IMR-90 (cell line): ENCODE results near the gene TUBGCP2. TPM values are rescaled to one million over a fixed set of nuclear protein-coding genes. Genes with fewer than 3 reads are reported as not detected.

Experiments used
- ATAC-seq: fragments of 200-7000 bp; cut with Tn5 transposase; 2 replicates; pipeline ENCODE4 v1.9.1; 2020; ENCODE audit warnings: low read depth, mild to moderate bottlenecking, moderate library complexity
- BruUV-seq: library from RNA; stranded (reverse); fragments of 400-500 nt; replicated peaks from 2 replicates; lab custom pipeline; 2021; lab: Mats Ljungman, UMichigan
- CTCF ChIA-PET: fragments of 300-600 bp; formaldehyde crosslinking; extraction: SDS; loops from one replicate; lab custom pipeline; 2021; ENCODE audit warnings: antibody characterized with exemption; lab: Yijun Ruan, JAX
- POLR2A ChIA-PET: fragments of 300-600 bp; sonication (Branson Sonifier 250); formaldehyde crosslinking; loops from one replicate; lab custom pipeline; 2022; ENCODE audit warnings: antibody characterized with exemption; ENCODE audit not compliant: unreplicated experiment; lab: Charles Lee
- DNase-seq: peaks from one replicate; pipeline ENCODE4 v3.0.0; 2013
- H2AFZ ChIP-seq: replicated peaks from 2 replicates; pipeline ENCODE3; 2013; ENCODE audit warnings: low read length, mild to moderate bottlenecking; ENCODE audit not compliant: poor library complexity
- H2AK5ac ChIP-seq: 2 replicates; pipeline ENCODE4 v1.6.1; 2013; ENCODE audit warnings: low read depth, low read length, inconsistent platforms
- H2AK9ac ChIP-seq: replicated peaks from 2 replicates; pipeline ENCODE3; 2013; ENCODE audit warnings: mild to moderate bottlenecking, low read depth, low read length, moderate library complexity; ENCODE audit not compliant: poor library complexity
- H2BK120ac ChIP-seq: 2 replicates; pipeline ENCODE4 v1.6.1; 2013; ENCODE audit warnings: low read depth, low read length, inconsistent platforms
- H2BK15ac ChIP-seq: 3 replicates; pipeline ENCODE4 v1.6.1; 2013; ENCODE audit warnings: low read depth, low read length, inconsistent platforms
- H2BK20ac ChIP-seq: 2 replicates; pipeline ENCODE4 v1.6.1; 2013; ENCODE audit warnings: low read depth, mild to moderate bottlenecking, inconsistent platforms, low read length, moderate library complexity
- H2BK5ac ChIP-seq: 2 replicates; pipeline ENCODE4 v1.6.1; 2013; ENCODE audit warnings: mild to moderate bottlenecking, low read depth, low read length, inconsistent platforms; ENCODE audit not compliant: poor library complexity, severe bottlenecking
- H3K14ac ChIP-seq: replicated peaks from 2 replicates; pipeline ENCODE4 v1.6.1; 2013; ENCODE audit warnings: low read depth, low read length, inconsistent platforms
- H3K18ac ChIP-seq: 2 replicates; pipeline ENCODE4 v1.6.1; 2013; ENCODE audit warnings: low read depth, low read length, control low read depth
- H3K23ac ChIP-seq: 2 replicates; pipeline ENCODE4 v1.6.1; 2013; ENCODE audit warnings: low read depth, low read length, inconsistent platforms
- H3K27ac ChIP-seq: 2 replicates; pipeline ENCODE4 v1.5.1; 2013; ENCODE audit warnings: mild to moderate bottlenecking, control low read depth, low read length; ENCODE audit not compliant: insufficient read depth
- H3K27me3 ChIP-seq: 2 replicates; pipeline ENCODE4 v1.6.1; 2013; ENCODE audit warnings: low read length; ENCODE audit not compliant: control insufficient read depth, insufficient read depth
- H3K36me3 ChIP-seq: 2 replicates; pipeline ENCODE4 v1.6.1; 2013; ENCODE audit warnings: low read length, mixed read lengths; ENCODE audit not compliant: control insufficient read depth, insufficient read depth
- H3K4ac ChIP-seq: 2 replicates; pipeline ENCODE4 v1.6.1; 2013; ENCODE audit warnings: low read depth, low read length, inconsistent platforms
- H3K4me1 ChIP-seq: 2 replicates; pipeline ENCODE4 v1.6.1; 2013; ENCODE audit warnings: low read length, mixed read lengths; ENCODE audit not compliant: control insufficient read depth, insufficient read depth
- H3K4me2 ChIP-seq: 2 replicates; pipeline ENCODE4 v1.6.1; 2013; ENCODE audit warnings: low read depth, mild to moderate bottlenecking, control low read depth, low read length, moderate library complexity
- H3K4me3 ChIP-seq: 2 replicates; pipeline ENCODE4 v1.5.1; 2013; ENCODE audit warnings: low read depth, mild to moderate bottlenecking, control low read depth, low read length, moderate library complexity; ENCODE audit not compliant: insufficient read depth
- H3K56ac ChIP-seq: 2 replicates; pipeline ENCODE4 v1.6.1; 2013; ENCODE audit warnings: low read length, inconsistent platforms; ENCODE audit not compliant: insufficient read depth; ENCODE audit errors: extremely low read depth
- H3K79me1 ChIP-seq, 2 experiments: 2 replicates each; pipeline ENCODE4 v1.6.1; 2013; ENCODE audit warnings: low read length in 2 of 2, inconsistent platforms in 1 of 2, low read depth in 1 of 2
- H3K9ac ChIP-seq: 2 replicates; pipeline ENCODE4 v1.6.1; 2013; ENCODE audit warnings: low read depth, low read length, control low read depth
- H3K9me1 ChIP-seq: 2 replicates; pipeline ENCODE4 v1.6.1; 2013; ENCODE audit warnings: low read length, inconsistent platforms; ENCODE audit not compliant: insufficient read depth
- H3K9me3 ChIP-seq: 2 replicates; pipeline ENCODE4 v1.6.1; 2013; ENCODE audit warnings: low read length; ENCODE audit not compliant: control insufficient read depth, insufficient read depth
- H4K20me1 ChIP-seq: 2 replicates; pipeline ENCODE4 v1.6.1; 2013; ENCODE audit warnings: low read length, inconsistent platforms; ENCODE audit not compliant: insufficient read depth
- H4K5ac ChIP-seq: 2 replicates; pipeline ENCODE4 v1.6.1; 2013; ENCODE audit warnings: mild to moderate bottlenecking, low read depth, low read length, control low read depth
- H4K8ac ChIP-seq, 2 experiments: 2 replicates each; pipeline ENCODE4 v1.6.1; 2013; ENCODE audit warnings: low read depth in 2 of 2, low read length in 2 of 2, control low read depth in 1 of 2, inconsistent platforms in 1 of 2
- H4K91ac ChIP-seq: 2 replicates; pipeline ENCODE4 v1.6.1; 2013; ENCODE audit warnings: low read depth, low read length, inconsistent platforms; ENCODE audit not compliant: insufficient read depth
- MAFK ChIP-seq: IDR thresholded peaks from 2 replicates; pipeline ENCODE4 v1.6.1; 2012; ENCODE audit warnings: low read depth, low read length, improper control_type of control experiment
- MAZ ChIP-seq: IDR thresholded peaks from 2 replicates; pipeline ENCODE4 v1.6.1; 2012; ENCODE audit warnings: low read depth, mild to moderate bottlenecking, low read length, improper control_type of control experiment, moderate library complexity, borderline replicate concordance
- WGBS, 2 experiments: methylation state at CpG; one replicate each; pipeline versions ENCODE4 v1.1.5 to v1.1.7; 2013; ENCODE audit warnings: missing lambda C conversion rate in 2 of 2; ENCODE audit not compliant: insufficient read length in 1 of 2; ENCODE audit errors: extremely low coverage in 2 of 2; 5-methylcytosine and 5-hydroxymethylcytosine counted together
- dilution Hi-C: fragments of 300-500 bp; cut with HindIII; formaldehyde crosslinking; loops from one replicate; pipeline ENCODE4 v1.14.3; 2018; ENCODE audit warnings: low sequenced_read_pairs; ENCODE audit not compliant: unreplicated experiment
- in situ Hi-C: fragments of 300-500 bp; cut with MboI; formaldehyde crosslinking; loops from 3 replicates; pipeline ENCODE4 v1.14.3; 2019; ENCODE audit warnings: low sequenced_read_pairs, inconsistent platforms, mixed read lengths
- intact Hi-C: fragments of 100-400 bp; cut with micrococcal nuclease; formaldehyde crosslinking; loops from 2 replicates; pipeline ENCODE4 v1.10.0; 2022
- microRNA-seq, 2 experiments: library from miRNA; stranded (forward) in 1 of 2; unstranded in 1 of 2; fragments of 10-50 nt in 1 of 2; fragments of <30 nt in 1 of 2; gene quantifications in 1 of 2; microRNA quantifications in 1 of 2; one replicate each; pipeline versions ENCODE3 to v1.1.0; 2013 to 2020; ENCODE audit not compliant: insufficient read depth in 1 of 2, insufficient read length in 1 of 2, unreplicated experiment in 1 of 2
- polyA plus RNA-seq, 3 experiments: library from polyadenylated mRNA; depleted of rRNA; stranded (reverse); fragments of >200 nt; gene quantifications; 2 replicates each; pipeline ENCODE4 v1.2.3, GENCODE V29; 2012; ENCODE audit warnings: low replicate concordance in 1 of 3
- small RNA-seq, 5 experiments: library from RNA; depleted of rRNA; stranded (forward); fragments of <200 nt; gene quantifications; one replicate each; pipeline ENCODE3, GENCODE V24; 2012
- total RNA-seq: library from RNA; depleted of rRNA; stranded (reverse); fragments of >200 nt; gene quantifications from 2 replicates; pipeline ENCODE4 v1.2.3, GENCODE V29; 2012; rRNA removed
- TF ChIP-seq, protein P1 (sequence below): fragments of 150-350 bp; IDR thresholded peaks from 2 replicates; pipeline ENCODE4 v1.6.1; 2017; ENCODE audit warnings: mild to moderate bottlenecking, antibody characterized with exemption, low read length, low read depth

TUBGCP2 gene
- total and polyA plus RNA-seq, 2 of the 4 experiments (the other 2 are of a cell fraction), result 48.1 to 72.6 TPM

DNA sequence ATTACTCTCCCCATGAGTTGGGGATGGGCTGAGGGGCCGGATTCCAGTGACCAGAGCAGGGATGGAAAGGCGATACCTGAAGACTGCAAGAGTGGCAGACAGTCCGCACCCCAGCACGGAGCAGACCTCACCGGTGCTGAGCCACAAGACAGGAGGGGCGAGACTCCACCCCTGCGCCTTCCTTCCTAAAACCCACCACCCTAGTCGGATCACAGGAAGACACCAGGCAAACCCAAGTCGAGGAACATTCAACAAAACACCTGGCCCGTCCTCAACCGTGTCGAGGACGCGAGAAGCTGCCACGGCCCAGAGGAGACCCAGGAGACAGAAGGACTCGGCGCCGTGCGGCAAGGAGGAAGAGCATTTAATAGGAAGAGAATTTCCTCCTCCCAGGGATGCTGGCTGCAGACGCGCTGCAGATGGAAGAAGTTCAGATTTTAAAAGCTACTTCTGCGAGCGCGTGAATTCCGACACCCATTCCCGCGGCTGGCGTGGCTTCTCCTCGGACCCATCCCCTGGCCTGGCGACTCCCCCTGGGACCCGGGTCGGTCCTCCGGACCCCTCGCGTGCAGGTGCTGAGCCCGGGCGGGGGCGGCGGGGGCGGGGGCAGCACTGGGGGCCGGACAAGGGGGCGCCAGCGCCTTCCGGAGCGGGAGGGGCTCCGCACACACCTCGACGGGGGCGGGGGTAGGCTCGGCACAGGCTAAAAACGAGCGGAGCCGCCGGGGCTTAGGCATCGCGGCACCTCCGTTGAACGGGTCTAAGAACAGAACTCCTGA, 79.2 kb downstream of the TUBGCP2 start:
- no peak overlapping the region for H3K14ac ChIP-seq
- no peaks in the 10 kb centered on the region for H3K36me3 ChIP-seq
- H3K4ac ChIP-seq, result no peak overlapping the region
- 2% methylated on average over 15 of the region's 58 CpGs; no CpG with 5 or more reads in 1 of the 2 experiments for WGBS, 2 experiments
- 0 out of 2 replicates have a peak, but pooled peaks cover 2% of the 10 kb centered on the region for H3K9me3 ChIP-seq
- H3K27ac ChIP-seq, result no peak overlapping the region
- H3K9ac ChIP-seq, result no peak overlapping the region
- ChIA-PET POLR2A (no interaction called here), CTCF (interaction anchor here (0.6 kb wide), 1 partner anchor 568 kb away, joined by 5 read pairs; no protein-coding TSS in a partner anchor)
- H2BK5ac ChIP-seq, result no peak overlapping the region
- no peak overlapping the region for H3K4me2 ChIP-seq
- ATAC-seq, result no peak
- no peak overlapping the region for H2BK15ac ChIP-seq
- no TSS peak for BruUV-seq
- H2BK20ac ChIP-seq, result no peak overlapping the region
- H2AFZ ChIP-seq, result peak overlapping the region; percentile 0
- no peak overlapping the region for H3K18ac ChIP-seq
- H4K8ac ChIP-seq, result no peak overlapping the region
- DNase-seq, result no peak
- intact Hi-C loops (no loop called here), dilution Hi-C loops (no loop called here), in situ Hi-C loops (no loop called here)
- no peak overlapping the region for H2AK9ac ChIP-seq
- TF ChIP-seq, protein P1, sequence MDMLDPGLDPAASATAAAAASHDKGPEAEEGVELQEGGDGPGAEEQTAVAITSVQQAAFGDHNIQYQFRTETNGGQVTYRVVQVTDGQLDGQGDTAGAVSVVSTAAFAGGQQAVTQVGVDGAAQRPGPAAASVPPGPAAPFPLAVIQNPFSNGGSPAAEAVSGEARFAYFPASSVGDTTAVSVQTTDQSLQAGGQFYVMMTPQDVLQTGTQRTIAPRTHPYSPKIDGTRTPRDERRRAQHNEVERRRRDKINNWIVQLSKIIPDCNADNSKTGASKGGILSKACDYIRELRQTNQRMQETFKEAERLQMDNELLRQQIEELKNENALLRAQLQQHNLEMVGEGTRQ, result no peak
- no peak for TF ChIP-seq MAZ
- no peak for TF ChIP-seq MAFK
- no peaks in the 10 kb centered on the region for H3K79me1 ChIP-seq
- H3K4me3 ChIP-seq, result no peak overlapping the region
- no peak overlapping the region for H4K5ac ChIP-seq
- no peak overlapping the region; the same call in 1 of the 2 replicates for H3K56ac ChIP-seq
- H3K9me1 ChIP-seq, result no peaks in the 10 kb centered on the region
- no peak overlapping the region for H4K91ac ChIP-seq
- no peak overlapping the region for H2AK5ac ChIP-seq
- no peaks in the 10 kb centered on the region for H4K20me1 ChIP-seq
- H3K27me3 ChIP-seq, result peaks cover 56% of the 10 kb centered on the region
- H3K23ac ChIP-seq, result no peak overlapping the region
- no peaks in the 10 kb centered on the region for H3K4me1 ChIP-seq
- H2BK120ac ChIP-seq, result no peak overlapping the region

Small RNA genes within 50 kb of the gene (microRNA-seq; reads per million reads assigned to microRNA genes)
- gene BANF1P2 (ENCODE audit: insufficient read depth, insufficient read length) (not detected), gene MIR202 (ENCODE audit: unreplicated experiment) (not detected)

Small RNA genes within 50 kb of the gene (small RNA-seq; reads per million reads assigned to genes)
- 0 reads per million in 5 experiments for gene BANF1P2

Other genes with a start within 250 kb of the TUBGCP2 start
- gene ADGRA1, start 220.9 kb downstream of the TUBGCP2 start, total RNA-seq, result not detected in 2 replicates
- gene ADGRA1, start 220.9 kb downstream of the TUBGCP2 start, polyA plus RNA-seq (2012; rRNA removed), result not detected in 2 replicates
- gene KNDC1, start 148.7 kb downstream of the TUBGCP2 start, total RNA-seq, result 0.18 and 0.56 TPM in 2 replicates
- 1.1 TPM in 2 replicates for gene KNDC1, start 148.7 kb downstream of the TUBGCP2 start, polyA plus RNA-seq (2012; rRNA removed)
- not detected in 2 replicates for gene UTF1, start 78.7 kb downstream of the TUBGCP2 start, total RNA-seq
- gene UTF1, start 78.7 kb downstream of the TUBGCP2 start, polyA plus RNA-seq (2012; rRNA removed), result not detected in 2 replicates
- not detected in 2 replicates for gene VENTX, start 71.0 kb downstream of the TUBGCP2 start, total RNA-seq
- not detected in 2 replicates for gene VENTX, start 71.0 kb downstream of the TUBGCP2 start, polyA plus RNA-seq (2012; rRNA removed)
- under 0.01 and 0.28 TPM in 2 replicates for gene ADAM8, start 32.0 kb downstream of the TUBGCP2 start, total RNA-seq
- 0.74 and 0.90 TPM in 2 replicates for gene ADAM8, start 32.0 kb downstream of the TUBGCP2 start, polyA plus RNA-seq (2012; rRNA removed)
- 13.6 and 14.2 TPM in 2 replicates for gene ZNF511, start within 50 bp of the TUBGCP2 start, total RNA-seq
- gene ZNF511, start within 50 bp of the TUBGCP2 start, polyA plus RNA-seq (2012; rRNA removed), result 32.6 and 36.8 TPM in 2 replicates
- not detected in 2 replicates for gene CALY, start 28.0 kb upstream of the TUBGCP2 start, total RNA-seq
- 0.34 and 0.62 TPM in 2 replicates for gene CALY, start 28.0 kb upstream of the TUBGCP2 start, polyA plus RNA-seq (2012; rRNA removed)
- not detected in 2 replicates for gene PRAP1, start 38.5 kb upstream of the TUBGCP2 start, total RNA-seq
- gene PRAP1, start 38.5 kb upstream of the TUBGCP2 start, polyA plus RNA-seq (2012; rRNA removed), result not detected in 2 replicates
- 26.3 and 28.1 TPM in 2 replicates for gene FUOM, start 49.1 kb upstream of the TUBGCP2 start, total RNA-seq
- gene FUOM, start 49.1 kb upstream of the TUBGCP2 start, polyA plus RNA-seq (2012; rRNA removed), result 52.8 and 71.2 TPM in 2 replicates
- 60.8 and 71.1 TPM in 2 replicates for gene ECHS1, start 64.5 kb upstream of the TUBGCP2 start, total RNA-seq
- 83.3 and 84.2 TPM in 2 replicates for gene ECHS1, start 64.5 kb upstream of the TUBGCP2 start, polyA plus RNA-seq (2012; rRNA removed)
- gene PAOX, start 70.4 kb upstream of the TUBGCP2 start, total RNA-seq, result 3.6 and 3.8 TPM in 2 replicates
- gene PAOX, start 70.4 kb upstream of the TUBGCP2 start, polyA plus RNA-seq (2012; rRNA removed), result 4.3 and 4.5 TPM in 2 replicates
- 38.0 and 38.5 TPM in 2 replicates for gene MTG1, start 85.3 kb upstream of the TUBGCP2 start, total RNA-seq
- 64.8 and 70.0 TPM in 2 replicates for gene MTG1, start 85.3 kb upstream of the TUBGCP2 start, polyA plus RNA-seq (2012; rRNA removed)
- gene SPRN, start 115.8 kb upstream of the TUBGCP2 start, total RNA-seq, result 0.28 and 0.36 TPM in 2 replicates
- 2.3 and 2.4 TPM in 2 replicates for gene SPRN, start 115.8 kb upstream of the TUBGCP2 start, polyA plus RNA-seq (2012; rRNA removed)
- 0.28 and 0.54 TPM in 2 replicates for gene SCART1, start 145.1 kb upstream of the TUBGCP2 start, total RNA-seq
- 1.5 and 2.1 TPM in 2 replicates for gene SCART1, start 145.1 kb upstream of the TUBGCP2 start, polyA plus RNA-seq (2012; rRNA removed)
- gene CYP2E1, start 218.5 kb upstream of the TUBGCP2 start, total RNA-seq, result 0.36 and 0.56 TPM in 2 replicates
- gene CYP2E1, start 218.5 kb upstream of the TUBGCP2 start, polyA plus RNA-seq (2012; rRNA removed), result 1.1 and 1.7 TPM in 2 replicates